Mesothelial cell of epicardium (in vitro differentiated cells): Measurements from ENCODE around the gene HCN3. TPM values are rescaled to one million over a fixed set of nuclear protein-coding genes. Genes with fewer than 3 reads are reported as not detected.

ENCODE experiments used
- DNase-seq, 2 experiments: peaks; one replicate each; pipeline ENCODE4 v3.0.0; 2021; ENCODE audit warnings: low spot score in 2 of 2; ENCODE audit not compliant: unreplicated experiment in 2 of 2
- H3K27ac Mint-ChIP-seq: 2 replicates; pipeline ENCODE4 v1.8.0; 2021; ENCODE audit warnings: mixed read lengths
- H3K27me3 Mint-ChIP-seq: 2 replicates; pipeline ENCODE4 v1.8.0; 2021; ENCODE audit warnings: low read depth, mixed read lengths
- H3K36me3 Mint-ChIP-seq: 2 replicates; pipeline ENCODE4 v1.8.0; 2021; ENCODE audit warnings: mixed read lengths
- H3K4me1 Mint-ChIP-seq: 2 replicates; pipeline ENCODE4 v1.8.0; 2021; ENCODE audit warnings: mixed read lengths
- H3K4me3 Mint-ChIP-seq: 2 replicates; pipeline ENCODE4 v1.8.0; 2021; ENCODE audit warnings: mild to moderate bottlenecking, moderate library complexity, mixed read lengths
- H3K9me3 Mint-ChIP-seq: 2 replicates; pipeline ENCODE4 v1.8.0; 2021; ENCODE audit warnings: mixed read lengths
- CTCF ChIP-seq: fragments of 200-600 bp; sonication (generic); IDR thresholded peaks from one replicate; pipeline ENCODE4 v1.5.0; 2021; ENCODE audit warnings: antibody characterized with exemption; ENCODE audit not compliant: unreplicated experiment
- total RNA-seq: library from RNA; stranded (reverse); gene quantifications from 3 replicates; pipeline ENCODE4 v1.2.1, GENCODE V29; 2021

The HCN3 gene
- total RNA-seq, 1 donor from 2014 or later = 13.1 TPM

DNA sequence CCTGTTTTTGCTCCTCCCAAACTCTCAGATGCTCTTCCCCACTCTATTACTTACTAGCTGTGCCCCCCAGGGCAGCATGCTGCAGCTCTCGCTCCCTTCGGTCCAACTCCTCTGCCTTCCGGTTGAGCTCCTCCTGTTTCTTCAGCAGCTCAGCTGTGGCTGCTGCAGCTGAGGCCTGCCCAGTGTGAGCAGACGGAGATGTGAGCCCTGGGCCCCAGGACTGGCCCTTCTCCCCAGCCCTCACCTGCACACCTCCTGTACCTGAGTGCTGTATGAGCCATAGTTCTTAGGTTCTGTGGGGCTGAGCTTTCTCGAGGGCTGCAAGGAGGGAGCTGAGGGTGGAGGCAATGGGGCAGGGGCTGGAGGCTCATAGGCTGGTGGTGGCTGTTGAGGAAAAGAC lies 17.0 kb upstream of the HCN3 start:
- Mint-ChIP-seq H3K27ac (no peak overlapping the region), H3K4me3 (peak overlapping the region; percentile 98), H3K9me3 (no peaks in the 10 kb centered on the region), H3K36me3 (peaks cover 29% of the 10 kb centered on the region), H3K4me1 (peaks cover 23% of the 10 kb centered on the region), H3K27me3 (no peaks in the 10 kb centered on the region)
- no peak for TF ChIP-seq CTCF
- DNase-seq = no peak

GRCh38 chr1:155261493-155261851 lies 15.8 kb upstream of the HCN3 start:
- TF ChIP-seq CTCF = no peak
- Mint-ChIP-seq H3K4me1 (peaks cover 19% of the 10 kb centered on the region), H3K9me3 (no peaks in the 10 kb centered on the region), H3K27me3 (no peaks in the 10 kb centered on the region), H3K4me3 (peak overlapping the region; percentile 98), H3K27ac (peak overlapping the region; percentile 98), H3K36me3 (peaks cover 35% of the 10 kb centered on the region)
- no peak for DNase-seq

GRCh38 chr1:155261852-155262673 lies 15.2 kb upstream of the HCN3 start, which contains the start of gene SCAMP3:
Gene SCAMP3 (minus strand): TSS chr1:155262360. CDS start chr1:155262151, 209 bp downstream.
- peak; percentile 79 to 86 for DNase-seq
- Mint-ChIP-seq H3K4me3 (peak within 1 kb of the TSS; percentile 98), H3K9me3 (no peaks in the 10 kb centered on the region), H3K27ac (peak within 1 kb of the TSS; percentile 98), H3K36me3 (peaks cover 33% of the 10 kb centered on the region), H3K4me1 (peaks cover 19% of the 10 kb centered on the region), H3K27me3 (no peaks in the 10 kb centered on the region)
- TF ChIP-seq CTCF = no peak

DNA sequence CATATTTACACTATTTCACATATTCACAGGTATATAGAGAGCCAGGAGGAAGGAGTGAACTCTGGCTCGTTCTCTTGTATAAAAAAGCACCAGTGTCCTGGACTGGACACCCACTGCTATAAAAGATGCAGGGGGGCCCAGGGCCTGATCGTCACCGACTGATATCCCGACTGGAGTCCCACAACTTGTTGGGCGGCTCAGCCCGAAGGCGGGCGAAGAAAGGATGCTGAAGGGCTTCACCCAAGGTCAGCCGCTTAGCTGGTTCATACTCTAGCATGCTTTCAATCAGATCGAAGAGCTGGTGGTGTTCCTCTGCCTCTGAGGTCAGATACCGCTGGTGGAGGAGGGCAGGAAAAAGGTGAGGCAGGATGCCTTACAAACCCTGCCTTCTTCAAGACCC lies 14.2 kb upstream of the HCN3 start:
- Mint-ChIP-seq H3K4me3 (peak overlapping the region; percentile 2), H3K27ac (peak overlapping the region; percentile 98), H3K27me3 (no peaks in the 10 kb centered on the region), H3K4me1 (peaks cover 19% of the 10 kb centered on the region), H3K9me3 (no peaks in the 10 kb centered on the region), H3K36me3 (peaks cover 35% of the 10 kb centered on the region)
- no peak for TF ChIP-seq CTCF
- no peak for DNase-seq

DNA sequence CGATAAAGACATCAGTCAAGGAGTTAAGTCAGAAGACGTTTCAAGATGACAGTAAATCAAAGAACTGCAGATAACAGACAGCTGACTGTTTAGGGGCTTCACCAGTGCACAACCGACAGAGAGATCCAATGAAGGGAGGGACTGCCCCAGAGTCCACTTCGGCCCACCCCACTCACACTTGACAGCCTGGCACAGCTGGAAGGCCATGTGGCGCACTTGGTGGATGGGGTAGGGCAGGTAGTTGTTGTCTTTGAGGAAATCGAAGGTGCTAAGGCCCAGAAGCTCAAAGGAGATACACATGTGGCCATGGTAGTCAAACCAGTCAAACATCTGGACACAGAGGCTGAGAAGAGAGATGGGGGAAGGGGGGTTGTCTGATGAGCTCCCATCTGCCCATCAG lies 10.7 kb upstream of the HCN3 start:
- no peak for TF ChIP-seq CTCF
- peaks cover 43% of the 10 kb centered on the region for H3K36me3 Mint-ChIP-seq

More for the DNA sequence above, 10.7 kb upstream of the HCN3 start:
- Mint-ChIP-seq H3K4me3 (no peak overlapping the region), H3K27ac (no peak overlapping the region), H3K27me3 (no peaks in the 10 kb centered on the region), H3K4me1 (peaks cover 15% of the 10 kb centered on the region), H3K9me3 (no peaks in the 10 kb centered on the region)
- no peak for DNase-seq
